HG02970 (cell line): Measurements from ENCODE around the gene HNRNPD.
A peak's percentile ranks its signal among the peaks of the same experiment; 100 is the strongest.
"Not testable (repeated sequence)": the region's sequence is repeated elsewhere in the genome, so short reads cannot be mapped to it uniquely, and the experiment has no call there.

Experiments
- ATAC-seq: cut with Tn5 transposase; IDR thresholded peaks from one replicate; pipeline ENCODE4 v1.9.1; 2021; ENCODE audit warnings: mild to moderate bottlenecking, moderate library complexity, moderate number of reproducible peaks; ENCODE audit not compliant: unreplicated experiment, low FRiP score

Gene HNRNPD

GRCh38 chr4:82373486-82373815 is 340 bp downstream of the HNRNPD start:
- peak; percentile 16 for ATAC-seq

GRCh38 chr4:82372517-82373485 is 990 bp downstream of the HNRNPD start:
- no peak for ATAC-seq

- no peak for ATAC-seq
Observed at GRCh38 chr4:82371497-82371896, 2.3 kb downstream of the HNRNPD start.

- no peak for ATAC-seq
Observed at GRCh38 chr4:82367438-82368097, 6.2 kb downstream of the HNRNPD start.

GRCh38 chr4:82366431-82366830 is 7.4 kb downstream of the HNRNPD start:
- ATAC-seq: not testable (repeated sequence)

GRCh38 chr4:82363896-82364487 is 9.8 kb downstream of the HNRNPD start:
- ATAC-seq: no peak

- ATAC-seq: no peak
Observed at GRCh38 chr4:82362565-82362964, 11.2 kb downstream of the HNRNPD start.

GRCh38 chr4:82360298-82361177 is 13.3 kb downstream of the HNRNPD start:
- ATAC-seq: no peak

GRCh38 chr4:82358847-82359246 is 14.9 kb downstream of the HNRNPD start:
- ATAC-seq: no peak

GRCh38 chr4:82357640-82358039 is 16.2 kb downstream of the HNRNPD start:
- no peak for ATAC-seq

GRCh38 chr4:82354788-82355187 is 19.0 kb downstream of the HNRNPD start:
- no peak for ATAC-seq

- no peak for ATAC-seq
Observed at GRCh38 chr4:82352825-82353366, 20.9 kb downstream of the HNRNPD start.

GRCh38 chr4:82352118-82352824 is 21.5 kb downstream of the HNRNPD start:
- no peak for ATAC-seq

GRCh38 chr4:82346126-82346525 is 27.7 kb downstream of the HNRNPD start:
- ATAC-seq: no peak

GRCh38 chr4:82335043-82335442 is 38.7 kb downstream of the HNRNPD start:
- no peak for ATAC-seq

- ATAC-seq: not testable (repeated sequence)
Observed at GRCh38 chr4:82333641-82334040, 40.1 kb downstream of the HNRNPD start.

- no peak for ATAC-seq
Observed at GRCh38 chr4:82331814-82332213, 42.0 kb downstream of the HNRNPD start.

- ATAC-seq: no peak
Observed at GRCh38 chr4:82320351-82320750, 53.4 kb downstream of the HNRNPD start.

- ATAC-seq: not testable (repeated sequence)
Observed at GRCh38 chr4:82303063-82303462, 70.7 kb downstream of the HNRNPD start.
